ENCODE data around the gene RTCA. TPM values are rescaled to one million over a fixed set of nuclear protein-coding genes. Genes with fewer than 3 reads are reported as not detected.

The RTCA gene
- 33.5 and 41.8 TPM in 2 replicates for total RNA-seq

DNA sequence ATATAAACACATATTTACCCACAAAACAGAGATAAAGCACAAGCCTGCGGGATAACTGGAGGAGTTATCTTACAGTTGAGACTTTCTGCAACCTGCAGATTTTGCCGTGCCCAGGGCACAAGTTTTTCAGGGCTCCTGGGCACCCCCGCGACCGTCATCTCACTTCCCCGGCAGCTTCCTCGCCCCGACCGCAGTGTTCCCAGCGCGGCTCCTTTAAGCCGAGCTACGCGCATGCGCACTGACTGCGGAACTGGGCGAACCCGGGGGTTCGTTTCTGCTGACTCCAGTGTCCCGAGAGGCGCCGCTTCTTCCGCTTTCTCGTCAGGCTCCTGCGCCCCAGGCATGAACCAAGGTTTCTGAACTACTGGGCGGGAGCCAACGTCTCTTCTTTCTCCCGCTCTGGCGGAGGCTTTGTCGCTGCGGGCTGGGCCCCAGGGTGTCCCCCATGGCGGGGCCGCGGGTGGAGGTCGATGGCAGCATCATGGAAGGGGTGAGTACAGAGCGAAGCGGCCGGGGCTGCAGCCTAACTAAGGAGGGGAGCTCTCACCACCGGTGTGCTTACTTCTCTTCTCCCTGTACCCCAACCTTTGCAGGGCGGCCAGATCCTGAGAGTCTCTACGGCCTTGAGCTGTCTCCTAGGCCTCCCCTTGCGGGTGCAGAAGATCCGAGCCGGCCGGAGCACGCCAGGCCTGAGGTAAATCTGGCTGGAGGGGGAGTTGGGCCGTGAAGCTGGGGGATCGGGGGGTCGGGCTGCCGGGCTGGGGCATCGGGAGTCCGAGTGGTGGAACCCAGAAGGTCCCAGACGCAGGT, at the start of gene RTCA:
TSS of gene RTCA (plus strand) at position 286 of the 810 bp plus-strand sequence. CDS start at position 446, 160 bp downstream.

DNA sequence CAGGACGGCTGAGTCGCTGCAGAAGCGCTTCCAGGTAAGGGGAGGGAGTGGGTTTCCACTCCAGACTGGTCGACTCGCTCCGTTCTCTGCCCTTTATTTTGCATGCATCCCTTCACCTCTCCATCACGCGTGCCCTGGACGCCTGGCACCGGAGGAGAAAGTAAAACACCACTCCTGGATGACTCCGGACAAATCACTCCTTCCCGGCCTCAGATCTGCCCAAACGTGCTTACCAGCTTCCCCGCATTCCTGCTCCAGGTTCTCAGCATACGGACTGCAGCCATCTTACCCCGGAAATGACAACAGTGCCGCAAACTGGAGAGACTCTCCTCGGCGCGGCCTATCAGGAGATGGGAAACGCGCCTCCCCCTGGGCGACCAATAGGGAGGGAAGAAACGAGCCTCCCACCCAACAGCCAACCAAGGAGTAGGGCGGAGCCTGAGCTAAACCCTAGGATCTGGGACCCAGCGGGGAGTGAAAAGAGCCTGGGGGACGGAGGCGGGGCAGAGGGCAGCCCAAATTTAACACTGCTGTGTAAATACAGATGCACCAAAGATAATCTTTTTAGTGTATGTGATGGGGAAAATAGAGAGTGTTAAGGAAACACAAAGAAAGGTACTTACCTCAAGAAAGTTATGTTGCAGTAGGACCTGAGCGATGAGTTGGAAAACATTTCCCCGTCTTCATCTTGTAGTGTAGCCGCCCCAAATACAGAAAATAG, 16.3 kb upstream of the RTCA start, which contains the start of gene DBT:
TSS of gene DBT (minus strand) at position 298 of the 721 bp plus-strand sequence. CDS start at position 284, 14 bp downstream.

Other genes starting within 250 kb of the RTCA start
- gene SASS6, start 133.3 kb upstream of the RTCA start, total RNA-seq, result 0.52 and 0.79 TPM in 2 replicates
- gene TRMT13, start 133.1 kb upstream of the RTCA start, total RNA-seq, result 11.7 and 12.4 TPM in 2 replicates
- gene LRRC39, start 88.0 kb upstream of the RTCA start, total RNA-seq, result 0.16 and 0.17 TPM in 2 replicates
- gene DBT, start 16.4 kb upstream of the RTCA start, total RNA-seq, result 8.2 and 8.8 TPM in 2 replicates
- gene CDC14A, start 86.3 kb downstream of the RTCA start, total RNA-seq, result 2.1 and 2.4 TPM in 2 replicates

All from bronchial smooth muscle cell (primary cell).